HK-2 (cell line): Measurements from ENCODE around the gene CETN1.

Experiments used
- DNase-seq: peaks from one replicate; pipeline ENCODE4 v3.0.0-alpha.2; 2018; ENCODE audit not compliant: unreplicated experiment

Gene CETN1

DNA sequence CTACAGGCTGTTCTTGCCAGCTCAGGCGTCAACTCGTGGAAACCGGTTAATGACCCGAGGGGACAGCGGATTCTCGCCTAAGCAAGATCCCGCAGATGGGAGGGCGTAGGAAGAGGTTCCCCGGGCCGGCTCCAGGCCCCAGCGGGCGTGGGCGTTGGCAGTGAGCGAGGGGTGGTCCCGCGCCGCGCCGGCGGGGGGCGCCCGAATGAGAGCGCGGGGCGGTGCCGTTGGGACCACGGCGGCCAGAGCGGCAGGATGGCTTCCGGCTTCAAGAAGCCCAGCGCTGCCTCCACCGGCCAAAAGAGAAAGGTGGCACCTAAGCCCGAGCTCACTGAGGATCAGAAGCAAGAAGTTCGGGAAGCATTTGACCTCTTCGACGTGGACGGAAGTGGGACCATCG, at the start of gene CETN1:
TSS of gene CETN1 (plus strand) at position 227 of the 400 bp plus-strand sequence. CDS start at position 256, 29 bp downstream.
- no peak for DNase-seq

DNA sequence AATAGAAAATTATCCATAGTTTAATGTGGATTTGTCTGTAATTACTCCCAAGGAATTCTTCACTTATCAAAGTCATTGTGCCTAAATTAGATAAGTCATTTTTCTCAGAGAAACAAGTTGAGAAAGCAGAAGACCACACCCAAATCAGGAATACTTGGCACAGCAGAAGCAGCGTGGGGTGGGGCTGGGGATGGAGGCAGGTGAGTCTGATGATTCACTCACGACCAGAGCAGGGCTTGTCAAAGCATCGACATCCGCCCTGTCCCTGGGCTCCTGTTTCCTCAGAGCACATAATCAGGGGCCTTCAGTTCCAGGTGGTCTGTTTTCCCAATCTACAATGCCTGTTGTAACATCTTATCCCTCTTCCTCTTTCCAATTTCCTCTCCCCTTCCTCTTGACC, 48.2 kb upstream of the CETN1 start:
- DNase-seq, result no peak

DNA sequence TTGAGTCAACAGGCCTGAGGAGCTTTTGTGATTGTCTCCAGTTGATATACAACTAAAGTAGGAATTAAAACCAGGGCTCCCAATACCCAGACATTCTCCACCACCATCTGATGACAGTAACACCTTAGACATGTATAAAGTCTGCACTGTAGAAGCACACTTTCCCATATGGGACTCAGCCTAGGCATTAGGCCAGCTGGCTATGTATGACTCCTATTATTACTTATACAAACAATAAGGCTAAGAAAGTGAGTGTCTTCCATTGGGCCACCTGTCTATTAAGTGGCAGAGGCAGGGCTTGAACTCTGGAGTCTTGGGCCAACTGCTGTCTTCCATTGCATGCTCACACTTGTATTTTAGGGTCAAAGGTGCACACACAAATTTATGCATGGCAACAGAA, 47.5 kb upstream of the CETN1 start:
- DNase-seq, result no peak

DNA sequence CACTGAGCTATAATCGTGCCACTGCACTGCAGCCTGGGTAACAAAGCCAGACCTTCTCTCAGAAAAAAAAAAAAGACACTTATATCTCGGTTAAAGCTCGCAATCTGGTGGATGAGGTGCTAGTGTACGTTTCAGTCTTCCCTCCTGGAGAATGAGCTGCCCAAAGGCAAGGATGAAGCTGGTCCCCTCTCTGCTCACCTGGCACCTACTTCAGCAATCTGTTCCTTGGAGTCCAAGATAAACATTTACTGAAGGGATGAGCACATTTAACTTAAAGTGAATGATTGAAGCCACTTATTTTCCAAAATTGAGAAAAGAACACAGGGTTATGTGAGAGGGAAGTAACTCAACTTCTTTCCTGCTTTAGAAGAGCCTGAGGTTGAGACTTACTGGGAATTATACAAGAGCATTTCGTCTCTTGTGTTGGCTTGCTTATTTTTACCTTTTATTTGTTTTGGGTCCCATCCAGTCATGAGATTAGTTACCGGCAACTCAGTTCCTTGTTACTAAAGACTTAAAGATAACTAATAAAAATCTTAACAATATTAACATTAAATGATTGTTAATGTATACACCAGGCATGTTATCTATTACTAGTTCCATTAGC, 46.1 kb upstream of the CETN1 start:
- no peak for DNase-seq

DNA sequence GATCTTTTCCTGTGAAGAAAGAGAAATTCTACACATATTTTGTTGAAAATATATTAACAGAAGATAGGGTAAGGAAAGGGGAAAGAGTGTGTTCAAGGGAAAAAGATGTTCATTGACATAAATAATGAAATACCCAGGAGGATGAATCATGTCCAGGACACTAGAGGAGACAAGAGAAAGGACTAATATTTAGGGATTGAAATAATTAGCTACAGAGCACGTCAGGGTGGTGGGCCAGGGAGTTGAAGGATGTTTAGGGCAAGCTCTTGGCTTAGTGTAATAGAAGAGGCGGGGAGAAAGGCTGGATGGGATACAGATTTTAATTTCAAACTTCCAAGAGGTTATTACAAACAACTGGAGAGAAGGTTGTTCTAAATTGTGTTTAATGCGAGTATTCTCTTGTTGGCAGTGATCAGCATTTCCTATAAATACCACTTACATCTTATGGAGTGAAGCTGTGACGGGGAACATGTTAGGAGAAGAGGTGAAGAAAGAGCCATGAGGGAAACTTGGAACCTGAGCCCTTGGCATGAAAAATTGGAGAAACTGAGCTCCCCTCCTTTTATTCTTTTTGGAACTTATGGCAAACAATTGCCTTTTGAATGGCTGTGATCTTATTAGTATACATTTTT, 36.6 kb upstream of the CETN1 start:
- DNase-seq, result no peak

DNA sequence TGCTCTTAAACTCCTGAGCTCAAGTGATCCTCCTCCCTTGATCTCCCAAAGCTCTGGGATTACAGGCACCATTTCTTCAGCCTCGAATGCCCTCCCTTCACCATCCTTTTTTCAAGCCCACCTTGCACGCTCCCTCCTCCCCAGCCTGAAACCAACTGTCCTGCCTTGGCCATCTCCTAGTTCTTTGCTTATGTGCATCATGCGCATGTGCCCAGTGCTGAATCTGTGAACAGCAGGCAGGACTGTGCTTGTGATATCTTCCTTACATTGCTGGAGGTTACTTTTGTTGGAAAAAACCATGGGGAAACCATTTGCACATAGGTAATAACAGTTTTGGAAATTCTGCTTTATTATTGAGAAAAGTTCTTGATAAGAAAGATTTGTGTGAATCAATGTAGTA, 30.2 kb upstream of the CETN1 start:
- no peak for DNase-seq

DNA sequence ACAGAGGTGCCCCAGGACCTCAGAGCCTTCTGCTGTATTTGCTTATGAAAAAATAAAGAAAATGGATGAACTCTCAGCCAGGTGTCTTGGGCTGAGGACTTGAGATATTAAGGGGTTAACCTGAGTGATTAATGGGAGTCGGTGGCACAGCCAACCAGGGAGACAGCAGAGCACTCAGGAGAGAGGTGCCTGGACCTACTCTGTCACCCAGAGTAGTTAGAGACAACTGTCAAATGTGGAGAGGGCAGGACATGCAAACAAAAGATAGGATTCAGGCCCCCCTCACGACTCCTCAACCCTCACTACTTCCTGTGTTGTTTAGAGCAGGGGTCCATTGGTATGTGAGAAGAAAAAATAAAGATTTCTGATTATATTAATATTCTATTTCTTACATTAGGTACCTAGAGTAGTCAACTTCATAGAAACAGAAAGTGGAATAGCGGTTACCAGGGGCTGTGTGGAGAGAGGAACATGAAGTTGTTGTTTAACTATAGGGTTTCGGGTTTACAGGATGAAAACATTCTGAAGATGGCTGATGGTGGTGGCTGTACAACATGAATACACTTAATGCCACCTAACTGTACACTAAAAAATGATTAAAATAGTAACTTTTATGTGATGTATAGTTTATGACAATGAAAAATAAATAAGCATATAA, 28.6 kb upstream of the CETN1 start:
- DNase-seq, result no peak

DNA sequence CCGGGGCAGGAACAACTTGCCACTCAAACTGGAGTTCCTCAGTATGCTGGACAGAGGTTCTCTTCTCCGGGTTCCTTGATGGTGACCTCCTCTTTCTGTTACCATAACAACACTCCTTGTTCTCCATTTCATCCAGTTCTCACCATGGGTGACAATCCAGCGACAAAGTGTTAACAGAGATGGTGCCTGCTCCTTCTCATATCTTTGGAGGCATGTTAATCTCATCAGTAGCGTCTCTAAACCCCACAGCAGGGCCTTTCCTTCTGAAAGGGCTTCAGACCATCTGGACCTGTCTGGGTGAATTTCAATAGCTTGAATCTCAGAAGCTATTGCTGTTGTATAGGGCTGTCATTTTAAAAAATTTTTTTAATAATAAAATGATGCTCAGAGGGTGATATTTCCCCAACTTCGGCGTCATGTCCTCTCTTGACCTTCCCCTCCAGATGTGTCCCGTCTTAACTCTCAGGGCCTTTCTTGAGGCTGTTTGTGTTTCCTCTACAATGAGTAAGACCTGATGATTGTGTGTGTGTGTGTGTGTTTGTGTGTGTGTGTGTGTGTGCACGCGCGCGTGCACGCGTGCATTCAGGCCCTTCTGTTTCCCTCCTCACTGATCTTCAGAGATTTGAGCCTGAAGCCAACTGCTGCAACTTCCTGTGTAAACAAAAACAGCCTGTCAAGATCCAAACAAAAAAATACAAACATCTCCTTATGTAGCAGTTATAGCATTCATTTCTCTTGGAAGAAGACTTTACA, 24.3 kb upstream of the CETN1 start:
- DNase-seq, result no peak

DNA sequence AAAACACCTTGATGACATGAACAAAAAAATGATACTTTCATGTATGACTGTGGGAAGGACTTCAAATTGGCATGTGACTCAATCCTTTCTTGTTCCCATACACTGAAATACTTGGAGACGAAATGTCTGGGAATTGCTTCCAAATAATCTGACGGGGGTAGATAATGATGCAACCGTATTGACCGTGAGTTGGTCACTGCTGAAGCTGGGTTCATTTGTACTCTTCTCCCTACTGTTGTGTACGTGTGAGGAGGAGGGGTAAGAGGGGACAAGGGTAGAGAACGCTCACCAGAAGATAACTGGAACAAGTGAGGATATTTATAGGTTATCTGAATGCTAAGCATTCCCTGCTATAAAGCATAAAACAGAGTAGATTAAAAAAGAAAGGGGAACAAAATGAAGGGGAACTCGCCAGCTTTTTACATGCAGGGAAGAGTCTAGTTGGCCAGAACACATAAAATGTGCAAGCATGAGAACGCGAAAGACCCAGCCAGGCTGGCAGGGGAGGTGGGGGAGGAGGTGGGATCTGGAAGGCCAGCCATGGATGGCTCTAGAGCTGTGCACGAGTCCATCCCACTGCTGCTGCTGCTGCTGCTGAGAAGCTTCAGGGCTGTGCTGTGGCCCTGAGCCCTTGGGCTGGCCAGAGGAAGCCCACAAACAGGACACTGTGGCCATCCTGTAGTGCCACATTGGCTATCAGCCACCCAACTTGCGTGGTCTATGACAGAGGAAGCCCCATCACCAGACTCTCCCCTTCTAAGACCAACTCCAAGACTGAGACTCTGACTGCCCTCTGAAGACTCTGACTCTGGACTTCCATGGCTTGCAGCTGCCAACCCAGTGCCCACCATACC, 15.2 kb upstream of the CETN1 start:
- no peak for DNase-seq

DNA sequence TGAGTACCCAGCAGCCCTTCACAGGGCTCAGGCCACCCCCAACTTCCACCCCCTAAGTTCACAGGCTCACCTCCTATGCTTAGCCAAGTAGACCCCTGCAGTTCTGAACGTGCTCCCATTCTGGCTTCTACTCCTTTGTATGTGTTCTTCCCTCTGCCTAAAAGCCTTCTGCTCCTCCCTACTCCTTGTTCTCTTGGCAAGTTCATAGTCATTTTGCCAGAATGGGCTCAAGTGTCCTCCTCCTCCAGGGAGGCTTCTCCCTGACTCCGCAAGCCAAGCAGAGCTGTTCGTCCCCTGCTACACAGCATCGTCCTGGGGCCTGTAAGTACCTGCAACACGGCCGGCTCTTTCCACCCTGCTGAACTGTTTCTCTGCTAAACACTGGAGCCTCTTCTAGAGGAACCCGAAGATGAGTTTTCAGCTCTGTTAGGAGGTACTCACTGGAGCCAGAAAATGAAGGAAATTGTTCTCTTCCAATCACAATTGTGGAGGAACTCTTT, 14.6 kb upstream of the CETN1 start:
- DNase-seq, result no peak

DNA sequence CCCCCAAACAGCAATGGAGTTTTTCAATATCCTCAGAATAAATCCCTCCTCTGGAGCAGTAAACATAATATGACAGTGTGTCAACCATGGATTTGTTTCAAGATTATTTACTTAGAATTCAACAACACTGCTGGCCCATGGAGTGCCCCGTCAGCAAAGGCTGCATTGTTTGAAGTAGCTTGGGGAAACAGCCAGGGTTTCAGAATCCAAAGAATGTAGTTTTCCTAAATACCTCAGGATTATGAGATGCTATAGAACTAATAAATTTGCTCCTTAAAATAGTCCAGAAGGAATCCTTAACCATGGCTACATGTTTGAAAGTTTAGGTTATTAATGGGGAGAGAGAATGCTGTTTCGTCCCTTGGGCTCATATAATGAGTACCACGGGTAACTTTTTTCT, 13.1 kb upstream of the CETN1 start:
- no peak for DNase-seq

DNA sequence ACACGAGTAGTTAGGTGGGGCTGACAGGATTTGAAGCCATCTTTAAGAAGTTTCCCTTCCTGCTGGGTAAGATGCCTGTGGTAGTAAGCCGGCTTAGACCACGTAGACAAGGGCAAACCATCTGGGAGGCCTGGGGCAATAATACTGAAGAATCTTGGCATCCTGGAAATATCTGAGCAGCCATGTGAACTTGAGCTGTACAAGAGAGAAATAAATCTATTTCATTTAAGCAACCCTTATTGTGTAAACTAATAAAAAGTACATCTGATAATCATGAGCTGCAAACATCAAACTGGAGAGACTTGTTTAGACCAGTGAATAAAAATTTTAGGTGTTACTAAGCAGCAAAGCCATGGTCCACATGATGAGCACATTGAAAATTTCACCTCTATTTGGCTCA, 11.4 kb upstream of the CETN1 start:
- DNase-seq, result no peak

DNA sequence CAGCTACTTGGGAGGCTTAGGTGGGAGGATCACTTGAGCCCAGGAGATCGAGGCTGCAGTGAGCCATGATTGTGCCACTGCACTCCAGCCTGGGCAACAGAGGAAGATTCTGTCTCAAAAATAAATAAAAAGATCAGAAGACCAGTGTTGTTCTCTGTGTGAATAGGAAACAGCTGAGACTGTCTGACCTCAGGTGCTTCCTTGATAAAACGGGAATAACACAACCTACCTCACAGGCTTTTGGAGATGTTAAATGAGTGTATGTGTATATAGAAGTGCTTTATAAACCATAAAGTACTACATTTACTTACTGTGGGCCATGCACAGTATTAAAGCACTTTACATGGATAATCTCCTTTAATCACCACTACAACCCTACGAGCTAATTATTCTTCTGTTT, 9.9 kb upstream of the CETN1 start:
- no peak for DNase-seq

DNA sequence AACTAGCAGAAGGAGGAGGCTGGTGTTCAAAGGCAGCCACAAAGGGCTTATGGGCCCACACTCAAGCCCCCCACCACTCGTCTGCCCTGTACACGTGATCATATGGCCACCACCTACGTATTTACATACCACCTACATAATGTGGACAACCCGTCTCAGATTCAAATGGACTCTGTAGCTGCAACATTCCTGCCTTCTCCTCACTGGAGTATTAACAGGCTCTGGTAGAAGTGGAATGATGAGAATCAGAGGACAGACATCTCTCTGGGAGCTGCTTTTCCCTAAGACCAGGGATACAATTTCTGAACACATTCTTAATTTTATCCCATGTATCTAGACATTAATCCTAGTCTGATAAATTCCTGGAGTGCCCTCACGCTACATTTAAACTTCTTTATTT, 9.5 kb upstream of the CETN1 start:
- no peak for DNase-seq

DNA sequence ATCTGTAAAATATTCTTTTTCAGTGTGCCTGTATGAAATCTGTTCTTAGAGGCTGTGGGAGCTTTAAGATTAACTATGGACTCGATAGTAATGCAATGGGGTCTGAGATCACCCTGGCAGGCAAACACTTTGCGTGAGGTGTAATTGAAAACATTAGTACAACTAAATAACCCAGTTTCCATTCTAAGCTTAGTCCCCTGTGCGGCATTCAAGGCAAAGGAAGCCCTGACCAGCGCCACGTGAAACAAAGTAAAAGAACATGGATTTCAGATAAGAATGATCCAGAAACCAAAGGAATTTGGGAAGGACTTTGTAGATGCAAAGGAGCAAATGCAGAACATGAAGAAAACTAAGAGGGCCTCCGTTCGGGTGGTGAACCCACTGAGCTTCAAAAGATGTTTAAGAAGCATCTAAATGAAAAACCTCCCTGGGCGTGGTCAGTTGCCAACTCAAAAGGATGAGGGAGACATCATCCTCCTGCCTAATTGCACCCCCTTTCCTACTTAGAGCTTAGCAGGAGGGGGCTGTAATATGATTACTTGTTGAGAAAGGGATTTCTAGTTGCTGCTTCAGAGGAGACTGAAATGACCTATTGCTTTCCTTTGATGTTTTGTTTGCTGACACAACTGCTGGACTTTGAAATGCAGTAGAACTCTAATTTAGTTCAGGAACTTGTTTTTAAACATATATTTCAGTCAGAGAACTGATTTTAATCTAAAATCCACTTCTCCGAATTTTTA, 7.9 kb upstream of the CETN1 start:
- no peak for DNase-seq

DNA sequence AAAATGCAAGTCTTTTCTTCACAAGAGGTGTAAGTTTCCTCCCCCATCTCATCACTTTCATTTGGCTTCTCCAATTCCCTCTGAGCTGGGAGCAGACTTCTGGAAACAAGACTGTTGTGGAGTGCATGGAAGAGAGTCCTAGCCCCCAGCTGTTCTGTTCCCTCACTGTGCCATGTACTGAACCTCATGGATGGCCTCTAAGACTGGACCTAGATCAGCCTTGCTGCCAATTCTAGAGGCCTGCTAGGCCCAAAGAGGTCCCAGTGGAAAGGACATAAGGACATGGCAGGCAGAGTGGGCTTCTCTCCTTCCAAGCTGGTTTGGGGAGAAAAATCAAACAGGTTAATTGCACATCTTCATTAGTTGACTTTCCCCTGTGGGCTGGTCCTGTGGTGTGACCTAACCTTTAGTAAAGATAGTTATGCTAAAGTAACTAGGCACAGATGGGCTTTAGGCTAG, 7.3 kb upstream of the CETN1 start:
- no peak for DNase-seq

DNA sequence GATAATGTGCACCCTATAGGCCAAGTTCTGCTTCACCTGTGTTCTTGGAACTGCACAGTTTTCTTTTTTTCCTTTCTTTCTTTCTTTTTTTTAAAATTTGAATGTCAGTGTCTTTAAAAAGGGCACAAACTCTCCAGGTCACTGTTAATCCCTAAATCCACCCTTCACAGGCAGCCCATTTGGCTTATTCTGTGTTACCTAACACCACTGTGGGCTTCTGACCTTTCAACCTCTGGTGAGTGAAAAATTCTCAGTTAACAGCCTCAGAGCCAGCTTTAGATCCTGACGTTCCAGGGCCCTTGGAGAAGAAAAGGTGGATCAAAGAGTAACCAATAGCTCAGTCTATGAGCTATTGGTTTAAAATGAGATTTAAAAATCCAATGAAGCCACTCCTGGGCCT, 6.8 kb upstream of the CETN1 start:
- no peak for DNase-seq

DNA sequence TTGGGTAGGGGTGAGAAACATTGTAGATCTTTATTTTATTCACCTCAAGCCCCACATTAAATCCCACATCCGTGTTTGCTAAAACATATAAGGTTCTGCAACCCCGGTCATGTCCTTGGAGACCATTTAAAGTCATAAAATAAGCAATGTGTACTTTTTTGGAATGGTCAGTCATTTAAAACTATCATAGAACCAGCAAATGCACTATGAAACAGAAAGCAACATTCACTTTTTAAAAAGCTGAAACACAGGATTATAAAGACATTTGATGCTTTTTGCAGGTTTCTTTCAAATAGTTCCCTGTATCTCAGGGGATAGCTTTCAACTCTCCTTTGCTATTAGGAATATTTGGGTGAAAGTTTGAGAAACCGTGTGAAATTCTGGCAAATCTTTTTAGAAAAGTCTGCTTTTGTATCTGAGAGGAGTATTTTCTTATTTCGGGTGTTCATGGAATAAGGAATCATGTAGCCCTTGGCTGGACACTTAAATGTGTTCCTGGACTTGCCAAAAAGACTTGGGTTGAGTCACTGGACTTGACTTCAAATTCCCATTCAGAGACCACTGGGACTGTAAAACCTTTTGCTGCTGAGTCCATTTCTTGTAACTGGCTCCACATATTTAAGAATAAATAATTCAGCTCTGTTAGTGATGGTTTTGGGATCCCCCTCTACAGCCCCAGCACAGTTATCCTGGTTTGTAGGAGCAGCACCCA, 5.9 kb upstream of the CETN1 start:
- DNase-seq, result no peak

DNA sequence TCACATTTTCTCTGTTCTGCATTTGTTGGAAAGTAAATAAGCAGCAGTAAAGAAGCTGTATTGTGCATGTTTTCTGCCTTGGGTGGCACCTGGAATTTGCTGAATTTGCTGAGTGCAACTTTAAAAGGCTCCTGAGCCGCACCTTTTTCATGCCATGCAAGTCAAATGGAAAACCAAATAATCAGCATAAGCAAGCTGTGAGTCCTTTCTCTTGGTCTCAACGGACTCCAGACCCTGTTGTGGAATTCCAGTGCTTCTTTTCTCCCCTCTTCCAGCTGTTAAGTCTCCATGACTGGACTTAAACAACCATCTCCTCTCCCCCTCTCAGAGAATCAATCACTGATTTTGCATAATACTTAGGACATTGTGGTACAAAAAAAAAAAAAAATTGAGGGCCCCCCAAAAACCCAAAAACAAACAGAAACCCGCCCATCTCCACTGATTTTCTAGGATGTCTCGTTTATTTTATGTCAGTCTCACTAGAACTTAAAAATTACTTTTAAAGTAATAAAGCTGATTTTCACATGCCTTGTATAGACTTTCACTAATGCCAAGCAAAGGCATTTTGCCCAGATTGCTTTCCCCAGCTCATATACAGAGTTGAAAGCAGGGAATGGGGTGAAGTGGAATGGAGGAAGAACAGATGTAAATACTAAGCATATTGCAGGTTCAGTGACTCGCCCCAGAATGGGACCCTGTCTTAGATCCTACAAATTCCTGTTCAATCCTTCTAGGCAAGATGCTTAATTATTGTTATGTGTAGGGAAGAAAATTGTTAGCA, 5.1 kb upstream of the CETN1 start:
- no peak for DNase-seq
